Measurements from ENCODE around the gene SDK1.

The SDK1 gene

GRCh38 chr7:3266240-3266639 is 34.8 kb upstream of the SDK1 start:
- DNase-seq (ENCODE audit: low read depth): no peak
- no peak overlapping the region for H3K4me3 ChIP-seq (ENCODE audit: low read depth, low read length)
- TF ChIP-seq CTCF (conservative IDR thresholded peaks at IDR 0.05; ENCODE audit: low read depth, low read length): no peak

GRCh38 chr7:3267966-3268690 is 32.9 kb upstream of the SDK1 start:
- no peak overlapping the region for H3K4me3 ChIP-seq (ENCODE audit: low read depth, low read length)
- TF ChIP-seq CTCF (conservative IDR thresholded peaks at IDR 0.05; ENCODE audit: low read depth, low read length): no peak
- DNase-seq (ENCODE audit: low read depth): peak; percentile 95

GRCh38 chr7:3270362-3270761 is 30.7 kb upstream of the SDK1 start:
- no peak overlapping the region for H3K4me3 ChIP-seq (ENCODE audit: low read depth, low read length)
- no peak for TF ChIP-seq CTCF (conservative IDR thresholded peaks at IDR 0.05; ENCODE audit: low read depth, low read length)
- no peak for DNase-seq (ENCODE audit: low read depth)

- no peak for DNase-seq (ENCODE audit: low read depth)
- no peak overlapping the region for H3K4me3 ChIP-seq (ENCODE audit: low read depth, low read length)
- no peak for TF ChIP-seq CTCF (conservative IDR thresholded peaks at IDR 0.05; ENCODE audit: low read depth, low read length)
Observed at GRCh38 chr7:3271298-3271697, 29.8 kb upstream of the SDK1 start.

- H3K4me3 ChIP-seq (ENCODE audit: low read depth, low read length): no peak overlapping the region
- no peak for TF ChIP-seq CTCF (conservative IDR thresholded peaks at IDR 0.05; ENCODE audit: low read depth, low read length)
- peak; percentile 69 for DNase-seq (ENCODE audit: low read depth)
Observed at GRCh38 chr7:3272691-3273141, 28.3 kb upstream of the SDK1 start.

- no peak for TF ChIP-seq CTCF (conservative IDR thresholded peaks at IDR 0.05; ENCODE audit: low read depth, low read length)
- no peak for DNase-seq (ENCODE audit: low read depth)
- H3K4me3 ChIP-seq (ENCODE audit: low read depth, low read length): no peak overlapping the region
Observed at GRCh38 chr7:3274131-3274530, 26.9 kb upstream of the SDK1 start.

Data from choroid plexus epithelial cell (primary cell).